Trophoblast cell (in vitro differentiated cells and primary cell): ENCODE measurements around the gene GSK3B.

ENCODE experiments used
- DNase-seq, 2 donors: peaks; one replicate each; pipeline ENCODE4 v3.0.0-alpha.2; 2016
- H2AFZ ChIP-seq: 2 replicates; pipeline ENCODE4 v1.6.1; 2013; ENCODE audit warnings: low read length, moderate library complexity, mild to moderate bottlenecking; ENCODE audit not compliant: insufficient read depth, poor library complexity
- H2AK5ac ChIP-seq: 2 replicates; pipeline ENCODE4 v1.6.1; 2013; ENCODE audit warnings: mild to moderate bottlenecking, low read length
- H2BK120ac ChIP-seq: 2 replicates; pipeline ENCODE4 v1.6.1; 2013; ENCODE audit warnings: low read length, mild to moderate bottlenecking, moderate library complexity; ENCODE audit not compliant: insufficient read depth, poor library complexity
- H2BK12ac ChIP-seq: 2 replicates; pipeline ENCODE4 v1.6.1; 2013; ENCODE audit warnings: mild to moderate bottlenecking, low read length, moderate library complexity
- H2BK5ac ChIP-seq: 2 replicates; pipeline ENCODE4 v1.6.1; 2013; ENCODE audit warnings: low read length, low read depth, moderate library complexity, mild to moderate bottlenecking; ENCODE audit not compliant: poor library complexity
- H3K14ac ChIP-seq: 2 replicates; pipeline ENCODE4 v1.6.1; 2013; ENCODE audit warnings: mild to moderate bottlenecking, low read length
- H3K18ac ChIP-seq: 2 replicates; pipeline ENCODE4 v1.6.1; 2013; ENCODE audit warnings: mild to moderate bottlenecking, low read length
- H3K23ac ChIP-seq: 2 replicates; pipeline ENCODE4 v1.6.1; 2013; ENCODE audit warnings: low read length
- H3K27ac ChIP-seq: 2 replicates; pipeline ENCODE4 v1.5.1; 2013; ENCODE audit warnings: low read depth, mild to moderate bottlenecking, inconsistent platforms, low read length, moderate library complexity
- H3K27me3 ChIP-seq: 2 replicates; pipeline ENCODE4 v1.6.1; 2013; ENCODE audit warnings: inconsistent platforms, mild to moderate bottlenecking, low read length, moderate library complexity; ENCODE audit not compliant: insufficient read depth
- H3K36me3 ChIP-seq, 2 experiments: 1 replicate in 1 of 2; 2 replicates in 1 of 2; pipeline ENCODE4 v1.6.1; 2013; ENCODE audit warnings: low read length in 2 of 2, mild to moderate bottlenecking in 2 of 2, moderate library complexity in 1 of 2; ENCODE audit not compliant: insufficient read depth in 2 of 2, control insufficient read depth in 1 of 2
- H3K4ac ChIP-seq: 2 replicates; pipeline ENCODE4 v1.6.1; 2013; ENCODE audit warnings: low read depth, mild to moderate bottlenecking, low read length, moderate library complexity
- H3K4me1 ChIP-seq, 2 experiments: 1 replicate in 1 of 2; 2 replicates in 1 of 2; pipeline ENCODE4 v1.6.1; 2013; ENCODE audit warnings: low read length in 2 of 2, mild to moderate bottlenecking in 2 of 2, moderate library complexity in 1 of 2; ENCODE audit not compliant: insufficient read depth in 2 of 2, control insufficient read depth in 1 of 2
- H3K4me2 ChIP-seq: 2 replicates; pipeline ENCODE4 v1.6.1; 2013; ENCODE audit warnings: inconsistent platforms, mild to moderate bottlenecking, low read length, moderate library complexity
- H3K4me3 ChIP-seq: 2 replicates; pipeline ENCODE4 v1.5.1; 2013; ENCODE audit warnings: mild to moderate bottlenecking, low read depth, low read length, inconsistent platforms
- H3K79me1 ChIP-seq: one replicate; pipeline ENCODE4 v1.6.1; 2013; ENCODE audit warnings: low read length
- H3K79me2 ChIP-seq: 2 replicates; pipeline ENCODE4 v1.6.1; 2013; ENCODE audit warnings: low read length, mild to moderate bottlenecking; ENCODE audit not compliant: control insufficient read depth, insufficient read depth, poor library complexity
- H3K9ac ChIP-seq: 2 replicates; pipeline ENCODE4 v1.6.1; 2013; ENCODE audit warnings: mild to moderate bottlenecking, low read length
- H3K9me3 ChIP-seq: 2 replicates; pipeline ENCODE4 v1.6.1; 2013; ENCODE audit warnings: low read depth, mild to moderate bottlenecking, control low read depth, inconsistent platforms, low read length; ENCODE audit not compliant: insufficient read depth
- H4K12ac ChIP-seq: 2 replicates; pipeline ENCODE4 v1.6.1; 2013; ENCODE audit warnings: low read depth, mild to moderate bottlenecking, low read length, moderate library complexity
- H4K8ac ChIP-seq: 2 replicates; pipeline ENCODE4 v1.6.1; 2013; ENCODE audit warnings: low read depth, mild to moderate bottlenecking, low read length, moderate library complexity
- H4K91ac ChIP-seq: one replicate; pipeline ENCODE4 v1.6.1; 2013; ENCODE audit warnings: low read depth, mild to moderate bottlenecking, low read length, moderate library complexity
- WGBS: extraction: QIAGEN DNeasy Blood & Tissue Kit; methylation state at CpG from one replicate; pipeline ENCODE4 v1.1.7; 2013; ENCODE audit warnings: missing lambda C conversion rate; ENCODE audit not compliant: insufficient read length, insufficient coverage; ENCODE audit errors: extremely low coverage; 5-methylcytosine and 5-hydroxymethylcytosine counted together

GSK3B gene

GRCh38 chr3:120129051-120129450 is 34.8 kb upstream of the GSK3B start:
- Histone ChIP-seq H3K27me3 (no peaks in the 10 kb centered on the region), H3K23ac (no peak overlapping the region), H2BK12ac (no peak overlapping the region), H3K9me3 (no peaks in the 10 kb centered on the region), H3K79me1 (no peaks in the 10 kb centered on the region), H4K12ac (no peak overlapping the region), H4K91ac (no peak overlapping the region), H2BK5ac (no peak overlapping the region), H3K14ac (no peak overlapping the region), H2AK5ac (no peak overlapping the region), H3K18ac (no peak overlapping the region), H2BK120ac (no peak overlapping the region), H3K4me1 (no peaks in the 10 kb centered on the region), H3K27ac (no peak overlapping the region), H3K9ac (no peak overlapping the region), H3K36me3 (no peaks in the 10 kb centered on the region), H3K4ac (no peak overlapping the region), H3K4me2 (no peak overlapping the region), H3K79me2 (no peaks in the 10 kb centered on the region), H2AFZ (no peak overlapping the region), H4K8ac (no peak overlapping the region), H3K4me3 (no peak overlapping the region)
- DNase-seq, result no peak
- no CpG with 5 or more reads among the region's 1 CpG for WGBS

- Histone ChIP-seq H4K91ac (no peak overlapping the region), H2AK5ac (no peak overlapping the region), H2BK120ac (no peak overlapping the region), H3K9ac (no peak overlapping the region), H4K8ac (no peak overlapping the region), H3K4me3 (no peak overlapping the region), H2BK12ac (no peak overlapping the region), H3K36me3 (no peaks in the 10 kb centered on the region), H4K12ac (no peak overlapping the region), H3K9me3 (no peaks in the 10 kb centered on the region), H3K18ac (no peak overlapping the region), H3K4ac (no peak overlapping the region), H3K14ac (no peak overlapping the region), H2AFZ (no peak overlapping the region), H3K4me2 (no peak overlapping the region), H3K79me2 (no peaks in the 10 kb centered on the region), H3K27me3 (no peaks in the 10 kb centered on the region), H3K23ac (no peak overlapping the region), H3K79me1 (no peaks in the 10 kb centered on the region), H3K27ac (no peak overlapping the region), H2BK5ac (no peak overlapping the region), H3K4me1 (no peaks in the 10 kb centered on the region)
- DNase-seq, result no peak
These were observed 31.7 kb upstream of the GSK3B start for GRCh38 chr3:120125992-120126391.

GRCh38 chr3:120119846-120120510 is 25.7 kb upstream of the GSK3B start:
- Histone ChIP-seq H2BK120ac (peak overlapping the region; percentile 23), H3K4me3 (no peak overlapping the region), H3K18ac (no peak overlapping the region), H3K14ac (no peak overlapping the region), H2BK5ac (no peak overlapping the region), H3K36me3 (no peaks in the 10 kb centered on the region), H2AFZ (no peak overlapping the region), H3K27ac (no peak overlapping the region), H3K4me2 (no peak overlapping the region), H4K91ac (no peak overlapping the region), H2BK12ac (no peak overlapping the region), H4K8ac (no peak overlapping the region), H3K79me1 (no peaks in the 10 kb centered on the region), H3K79me2 (no peaks in the 10 kb centered on the region), H3K23ac (no peak overlapping the region), H3K4me1 (no peaks in the 10 kb centered on the region), H3K27me3 (no peaks in the 10 kb centered on the region), H3K9ac (no peak overlapping the region), H3K4ac (no peak overlapping the region), H3K9me3 (no peaks in the 10 kb centered on the region), H4K12ac (no peak overlapping the region), H2AK5ac (no peak overlapping the region)
- WGBS, result no CpG with 5 or more reads among the region's 7 CpGs
- peak; percentile 52 to 85 for DNase-seq

GRCh38 chr3:120114981-120115380 is 20.7 kb upstream of the GSK3B start:
- no peak overlapping the region for H2AK5ac ChIP-seq
- no peak overlapping the region for H2AFZ ChIP-seq
- H3K4ac ChIP-seq, result no peak overlapping the region
- no peak overlapping the region for H4K12ac ChIP-seq
- no peak overlapping the region for H3K23ac ChIP-seq
- H3K14ac ChIP-seq, result no peak overlapping the region
- H3K4me3 ChIP-seq, result no peak overlapping the region
- no peak overlapping the region for H2BK12ac ChIP-seq
- no CpG with 5 or more reads among the region's 2 CpGs for WGBS
- peaks cover 3 to 5% of the 10 kb centered on the region in 2 experiments for H3K4me1 ChIP-seq
- H3K27me3 ChIP-seq, result no peaks in the 10 kb centered on the region
- H3K9ac ChIP-seq, result no peak overlapping the region
- H3K18ac ChIP-seq, result no peak overlapping the region
- H3K79me2 ChIP-seq, result peaks cover 1% of the 10 kb centered on the region
- no peaks in the 10 kb centered on the region for H3K36me3 ChIP-seq
- no peak overlapping the region for H2BK5ac ChIP-seq
- H4K8ac ChIP-seq, result no peak overlapping the region
- H3K9me3 ChIP-seq, result no peaks in the 10 kb centered on the region
- no peak overlapping the region for H2BK120ac ChIP-seq
- H3K4me2 ChIP-seq, result no peak overlapping the region
- H4K91ac ChIP-seq, result no peak overlapping the region
- no peak overlapping the region for H3K27ac ChIP-seq
- H3K79me1 ChIP-seq, result no peaks in the 10 kb centered on the region
- no peak for DNase-seq
